GM20000 (cell line): Measurements from ENCODE around the gene RMND1.

Experiments used
- DNase-seq: peaks from one replicate; pipeline ENCODE4 v3.0.0; 2012; ENCODE audit warnings: low spot score
- CTCF ChIP-seq: IDR thresholded peaks from 2 replicates; pipeline ENCODE4 v1.5.1; 2012; ENCODE audit warnings: mild to moderate bottlenecking, control low read depth; ENCODE audit errors: extremely low read depth, missing control alignments

Gene RMND1

GRCh38 chr6:151402228-151402627, 49.7 kb downstream of the RMND1 start:
- no peak for TF ChIP-seq CTCF
- DNase-seq, result no peak

GRCh38 chr6:151400473-151400872, 51.5 kb downstream of the RMND1 start:
- no peak for DNase-seq
- TF ChIP-seq CTCF, result no peak

GRCh38 chr6:151399679-151400078, 52.2 kb downstream of the RMND1 start:
- TF ChIP-seq CTCF, result no peak
- no peak for DNase-seq

DNA sequence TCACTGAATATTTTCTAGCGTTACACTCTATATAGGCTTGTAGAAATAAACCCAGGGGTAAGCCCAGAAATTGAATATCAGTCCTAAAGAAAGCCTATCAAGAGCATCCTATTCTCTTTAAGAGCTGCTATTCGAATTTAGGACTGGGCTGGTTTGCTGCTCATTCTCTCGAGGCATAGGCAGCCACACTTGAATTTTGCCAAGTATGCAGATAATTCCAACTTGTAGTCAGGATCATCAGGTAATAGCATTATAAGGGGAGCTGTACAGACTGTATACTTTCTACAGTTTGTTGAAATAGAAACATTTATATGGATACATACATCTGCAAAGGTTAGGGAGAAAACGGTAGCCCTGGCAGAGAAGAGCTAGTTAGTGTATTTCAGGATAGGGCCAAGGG, 58.5 kb downstream of the RMND1 start:
- TF ChIP-seq CTCF, result no peak

GRCh38 chr6:151392427-151392826, 59.5 kb downstream of the RMND1 start:
- TF ChIP-seq CTCF, result no peak
- no peak for DNase-seq

More for the DNA sequence above, 58.5 kb downstream of the RMND1 start:
- no peak for DNase-seq

DNA sequence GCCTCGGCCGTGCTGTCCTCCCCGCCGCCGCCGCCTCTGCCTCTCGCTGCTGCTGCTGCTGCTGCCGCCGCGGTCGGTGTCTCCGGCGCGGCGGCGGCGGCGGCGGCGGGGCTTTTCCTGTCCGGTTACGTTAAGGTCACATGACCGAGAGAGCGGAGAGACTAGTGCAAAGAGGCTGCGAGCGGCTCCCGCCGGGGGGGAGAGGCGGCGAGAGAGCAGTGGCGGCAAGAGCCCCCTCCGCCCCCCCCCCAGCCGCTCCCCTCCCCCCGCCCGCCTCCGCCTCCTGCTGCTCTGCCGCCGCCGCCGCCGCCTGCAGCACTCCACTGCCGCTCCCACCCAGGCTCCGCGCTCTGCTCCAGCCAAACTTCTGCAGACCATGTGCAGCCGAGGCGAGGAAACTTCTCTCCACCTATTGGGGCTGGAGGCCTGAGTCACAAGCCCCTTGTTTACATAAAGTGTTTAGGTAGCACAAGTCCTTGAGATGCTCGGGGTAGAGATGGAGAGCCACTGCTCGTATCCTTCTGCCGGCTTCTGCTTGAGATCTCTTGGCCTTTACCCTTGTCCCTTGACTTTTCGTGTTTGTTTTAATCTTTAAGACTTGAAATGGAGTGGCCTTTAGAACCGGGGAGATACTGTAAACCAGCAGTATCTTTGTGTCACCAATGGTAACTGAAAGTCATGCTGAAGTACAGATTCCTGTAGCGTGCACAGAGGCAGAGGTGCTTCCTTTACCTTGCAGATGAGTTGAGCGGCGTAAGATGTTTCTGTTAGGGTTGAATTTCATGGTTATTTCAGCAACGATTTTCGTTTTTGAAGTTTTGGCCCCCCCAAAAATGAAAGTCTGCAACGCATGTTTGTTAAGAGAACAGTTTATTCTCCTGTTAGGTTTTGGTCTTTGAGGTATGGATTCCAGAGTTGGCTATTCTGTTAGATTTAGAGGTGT, 60.2 kb downstream of the RMND1 start, which contains the start of gene ZBTB2:
Gene ZBTB2 (minus strand): TSS at position 89 of the 943 bp plus-strand sequence. CDS start 17,922 bp downstream, outside the sequence.
- peak; percentile 79 for DNase-seq

More for the DNA sequence above, 60.2 kb downstream of the RMND1 start, which contains the start of gene ZBTB2:
- TF ChIP-seq CTCF, result no peak
